NCI-H510A (cell line): Measurements from ENCODE around the gene NFYA.
"Not testable (repeated sequence)": the region's sequence is repeated elsewhere in the genome, so short reads cannot be mapped to it uniquely, and the experiment has no call there.

Experiments
- DNase-seq: peaks from one replicate; lab custom pipeline; 2025; lab: John Stamatoyannopoulos, UW

NFYA gene

DNA sequence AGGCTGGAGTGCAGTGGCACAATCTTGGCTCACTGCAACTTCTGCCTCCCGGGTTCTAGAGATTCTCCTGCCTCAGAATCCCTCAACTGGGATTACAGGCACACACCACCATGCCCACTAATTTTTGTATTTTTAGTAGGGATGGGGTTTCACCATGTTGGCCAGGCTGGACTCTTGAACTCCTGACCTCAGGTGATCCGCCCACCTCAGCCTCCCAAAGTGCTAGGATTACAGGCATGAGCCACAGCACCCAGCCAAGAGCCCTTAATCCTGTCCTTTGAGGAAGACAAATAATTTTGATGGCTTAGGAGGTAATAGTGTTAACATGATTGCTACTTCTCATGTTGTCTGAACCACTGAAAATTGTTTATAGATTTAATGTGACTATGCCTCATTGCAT lies 42.3 kb downstream of the NFYA start:
- DNase-seq, result not testable (repeated sequence)

DNA sequence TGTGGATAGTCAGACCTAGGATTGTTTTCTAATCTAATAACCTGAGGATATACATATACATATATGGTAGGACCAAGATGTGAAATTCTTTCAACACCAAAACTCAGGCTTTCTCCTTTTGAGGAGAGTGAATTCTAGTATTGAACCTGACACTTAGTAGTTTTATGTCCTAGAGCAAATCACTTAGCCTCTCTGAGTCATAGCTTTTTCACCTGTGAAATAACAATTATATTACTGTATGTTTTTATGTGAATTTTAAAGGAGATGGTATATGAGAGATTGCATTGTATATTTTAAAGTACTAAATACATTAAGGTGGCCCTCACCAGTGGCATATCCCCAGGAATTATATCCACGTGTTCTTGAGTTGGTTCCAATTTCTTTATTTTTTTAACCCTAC lies 46.7 kb downstream of the NFYA start:
- DNase-seq, result no peak

DNA sequence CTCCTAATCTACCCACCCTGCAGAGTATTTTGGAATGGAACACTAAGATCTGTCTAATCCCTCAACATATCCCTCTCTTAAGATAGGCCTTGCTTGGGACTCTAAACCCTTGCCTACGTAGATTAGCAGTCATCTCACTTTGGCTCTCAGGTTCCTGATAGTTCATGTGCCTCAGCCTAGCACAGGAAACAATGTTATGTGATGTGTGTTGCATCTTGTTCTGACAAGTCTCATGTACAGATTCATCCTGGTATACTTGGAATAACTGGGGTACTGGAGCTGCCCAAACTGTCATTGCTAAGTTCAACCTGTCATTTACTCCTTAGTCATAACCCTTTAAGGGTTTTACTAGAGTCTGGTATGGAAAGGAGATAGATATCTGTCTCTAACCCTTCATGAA lies 47.3 kb downstream of the NFYA start:
- DNase-seq, result no peak

DNA sequence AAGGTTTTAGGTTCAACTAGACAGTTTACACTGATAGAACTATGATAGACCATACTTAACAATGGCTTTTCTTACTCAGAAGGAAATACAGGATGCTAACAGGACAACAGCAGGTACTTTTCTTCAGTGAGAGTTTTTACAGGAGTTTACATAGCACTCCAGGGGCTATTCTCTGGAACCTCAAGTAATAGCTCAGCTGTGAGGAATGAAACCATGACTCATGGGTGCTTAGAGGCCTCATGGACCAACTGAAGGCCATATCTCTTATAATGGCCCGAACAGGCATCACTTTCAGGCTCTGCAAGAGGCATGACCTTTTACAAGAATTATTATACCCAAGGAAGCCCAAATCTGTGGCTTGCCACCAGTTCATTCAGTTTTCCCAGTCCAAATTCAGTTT lies 49.6 kb downstream of the NFYA start:
- DNase-seq, result peak; percentile 26

DNA sequence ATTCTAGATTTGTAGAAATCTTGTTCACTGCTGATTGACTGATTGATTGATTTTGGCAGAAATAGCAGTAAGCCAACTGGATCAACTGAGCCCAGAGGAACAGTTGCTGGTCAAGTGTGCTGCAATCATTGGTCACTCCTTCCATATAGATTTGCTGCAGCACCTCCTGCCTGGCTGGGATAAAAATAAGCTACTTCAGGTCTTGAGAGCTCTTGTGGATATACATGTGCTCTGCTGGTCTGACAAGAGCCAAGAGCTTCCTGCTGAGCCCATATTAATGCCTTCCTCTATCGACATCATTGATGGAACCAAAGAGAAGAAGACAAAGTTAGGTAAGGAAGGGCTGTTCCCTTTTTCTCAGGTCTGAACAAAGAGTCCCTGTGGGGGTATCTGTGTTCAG lies 50.1 kb downstream of the NFYA start:
- DNase-seq, result peak; percentile 79

DNA sequence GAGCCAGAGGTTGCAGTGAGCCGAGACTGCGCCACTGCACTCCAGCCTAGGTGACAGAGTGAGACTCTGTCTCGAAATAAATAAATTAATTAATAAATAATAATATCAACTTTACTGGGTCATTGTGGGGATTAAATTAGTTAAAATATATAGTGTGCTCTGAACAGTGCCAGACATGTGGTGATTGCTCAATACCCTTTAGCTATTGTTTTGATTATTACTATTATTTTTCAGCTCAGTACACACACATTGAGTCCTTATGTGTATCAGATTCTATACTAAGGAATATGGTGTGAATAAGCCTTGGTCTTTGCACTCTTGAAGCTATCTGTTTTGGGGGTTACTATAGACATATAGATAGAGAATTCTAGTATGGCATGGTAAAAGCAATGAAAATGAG lies 52.5 kb downstream of the NFYA start:
- DNase-seq, result no peak

DNA sequence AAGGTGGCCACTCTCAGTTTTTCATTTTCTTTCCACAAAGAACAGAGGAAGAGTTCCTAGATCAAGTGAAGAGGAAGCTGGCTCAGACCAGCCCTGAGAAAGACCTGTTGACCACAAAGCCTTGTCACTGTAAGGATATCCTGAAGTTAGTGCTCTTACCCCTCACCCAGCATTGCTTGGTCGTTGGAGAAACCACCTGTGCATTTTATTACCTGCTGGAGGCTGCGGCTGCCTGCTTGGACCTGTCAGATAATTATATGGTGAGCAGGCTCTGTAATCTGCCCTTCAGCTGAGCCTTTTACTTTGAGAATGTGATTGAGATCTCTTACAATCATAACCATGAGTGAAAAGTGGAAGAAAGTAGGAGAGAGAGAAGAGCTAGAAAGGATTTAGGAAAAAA lies 59.5 kb downstream of the NFYA start:
- no peak for DNase-seq

DNA sequence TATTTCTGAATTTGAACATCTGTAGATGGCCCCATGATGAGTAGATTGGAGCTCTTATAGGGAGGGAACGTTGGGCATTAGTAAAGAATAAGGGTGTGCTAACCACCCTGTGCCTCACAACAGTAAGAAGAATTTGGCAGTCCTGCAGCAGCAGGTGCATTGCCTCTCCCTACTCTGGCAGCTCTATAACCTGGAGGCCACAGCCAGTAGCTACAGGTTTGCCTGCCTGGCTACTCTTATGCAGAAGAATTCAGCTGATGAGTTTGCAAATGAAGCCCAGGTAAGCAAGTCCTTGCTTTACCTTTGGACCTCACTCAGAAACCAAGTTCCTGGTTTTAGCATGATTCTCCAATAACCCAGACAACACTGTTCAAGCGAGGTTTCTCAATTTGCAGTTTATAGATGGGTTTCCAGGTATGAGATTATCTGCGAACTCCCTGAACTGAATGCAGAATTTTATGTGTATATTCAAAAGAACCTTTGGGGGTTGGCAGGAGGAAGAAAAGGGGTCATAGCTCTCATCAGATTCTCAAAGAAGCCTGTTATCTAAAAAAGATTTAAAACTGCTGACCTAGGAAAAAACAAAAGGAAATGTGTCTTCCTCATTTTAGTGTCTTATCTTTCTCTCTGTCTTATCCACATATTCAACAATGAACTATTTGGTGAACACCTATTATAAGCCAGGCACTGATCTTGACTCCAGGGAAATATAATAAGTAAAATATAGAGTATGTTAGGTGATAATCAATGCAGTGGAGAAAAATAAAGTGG lies 62.5 kb downstream of the NFYA start:
- DNase-seq, result no peak

DNA sequence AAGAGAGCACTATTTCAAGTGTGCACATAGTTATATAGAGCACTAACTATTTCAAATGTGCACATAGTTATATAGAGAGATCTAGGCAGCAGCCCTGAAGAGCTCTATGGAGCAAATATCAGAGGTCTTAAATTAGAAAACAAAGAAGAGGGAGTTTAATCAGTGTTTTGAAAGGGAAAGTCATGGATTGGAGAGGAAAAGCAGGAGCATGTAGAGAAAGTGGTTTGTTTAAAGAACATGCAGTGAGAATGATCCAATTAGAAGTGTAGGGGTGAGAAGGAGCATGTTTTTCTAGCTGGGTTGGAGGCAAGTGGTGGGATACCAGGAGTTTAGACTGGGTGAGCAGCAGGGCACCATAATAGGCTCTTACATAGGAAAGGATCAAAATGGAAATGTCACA lies 64.1 kb downstream of the NFYA start:
- no peak for DNase-seq

DNA sequence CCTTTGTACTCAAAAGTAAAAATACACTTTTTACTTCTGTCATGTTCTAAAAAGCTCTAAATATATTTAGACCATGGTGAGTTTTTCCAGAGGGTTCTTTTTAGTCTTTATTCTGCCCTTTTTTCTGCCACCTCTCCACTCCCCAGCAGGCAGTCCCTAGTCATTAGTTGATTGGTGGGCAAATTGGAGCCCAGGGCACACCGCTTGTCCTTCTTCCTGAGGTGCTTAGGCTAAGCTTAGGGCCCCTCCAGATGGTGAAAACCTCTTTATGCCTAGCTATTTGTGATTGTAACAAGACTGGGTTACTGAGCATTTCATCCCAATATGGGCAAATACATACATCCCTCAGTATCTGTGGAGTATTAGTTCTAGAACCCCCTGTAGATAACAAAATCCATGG lies 75.1 kb downstream of the NFYA start:
- no peak for DNase-seq
